ENCODE results near the gene CCN6. TPM values are rescaled to one million over a fixed set of nuclear protein-coding genes. Genes with fewer than 3 reads are reported as not detected.

The CCN6 gene
- total RNA-seq, 1 experiment from 2014 or later, result not detected

- TF ChIP-seq CTCF (conservative IDR thresholded peaks at IDR 0.05), result no peak
- no peak overlapping the region for H3K4me3 Mint-ChIP-seq
Measured at GRCh38 chr6:112007254-112007653, 46.6 kb upstream of the CCN6 start.

More at GRCh38 chr6:112007254-112007653, 46.6 kb upstream of the CCN6 start:
- Histone ChIP-seq H3K79me1 (ENCODE audit: insufficient read depth, low read depth, low read length, poor library complexity, severe bottlenecking) (no peaks in the 10 kb centered on the region), H3K4ac (ENCODE audit: low read depth, low read length) (no peak overlapping the region), H3T11ph (ENCODE audit: low read length) (no peak overlapping the region), H3K27me3 (ENCODE audit: insufficient read depth, low read length) (no peaks in the 10 kb centered on the region), H4K91ac (ENCODE audit: insufficient read length, low read depth, low read length) (no peak overlapping the region), H2AFZ (ENCODE audit: low read length) (no peak overlapping the region), H3K56ac (ENCODE audit: insufficient read length, low read depth, low read length) (no peak overlapping the region), H3K79me2 (ENCODE audit: insufficient read depth, low read length) (no peaks in the 10 kb centered on the region), H3K9ac (ENCODE audit: extremely low read depth, insufficient read length, low read length) (no peak overlapping the region), H3K23me2 (ENCODE audit: insufficient read length, low read depth, low read length, poor library complexity, severe bottlenecking) (no peaks in the 10 kb centered on the region), H3K23ac (ENCODE audit: insufficient read length, low read depth, low read length) (no peak overlapping the region), H3K18ac (ENCODE audit: insufficient read length, low read depth, low read length) (no peak overlapping the region), H3K14ac (ENCODE audit: insufficient read depth, low read length) (no peak overlapping the region), H4K5ac (ENCODE audit: insufficient read length, low read depth, low read length) (no peak overlapping the region), H3K4me1 (ENCODE audit: insufficient read depth, low read length) (no peaks in the 10 kb centered on the region), H2BK5ac (ENCODE audit: insufficient read length, low read length) (no peak overlapping the region), H2AK5ac (ENCODE audit: insufficient read length, low read length) (no peak overlapping the region), H3K27ac (ENCODE audit: insufficient read length, low read depth, low read length) (no peak overlapping the region), H4K20me1 (ENCODE audit: control insufficient read depth, insufficient read depth, insufficient read length) (no peaks in the 10 kb centered on the region), H3K9me3 (ENCODE audit: control insufficient read depth, low read depth, low read length) (no peaks in the 10 kb centered on the region), H2BK15ac (ENCODE audit: low read depth, low read length) (no peak overlapping the region), H2BK12ac (ENCODE audit: insufficient read length, low read depth, low read length) (no peak overlapping the region), H2BK120ac (ENCODE audit: low read depth, low read length, poor library complexity, severe bottlenecking) (no peak overlapping the region), H4K8ac (replicated peaks; ENCODE audit: insufficient read length, low read depth, low read length) (no peak overlapping the region), H3K4me2 (ENCODE audit: insufficient read depth, insufficient read length, low read length) (no peak overlapping the region), H2BK20ac (ENCODE audit: low read depth, low read length, poor library complexity, severe bottlenecking) (no peak overlapping the region)
- H3K9me3 Mint-ChIP-seq, result no peaks in the 10 kb centered on the region
- no peak for DNase-seq
- no CpG with 5 or more reads among the region's 2 CpGs for WGBS (ENCODE audit: extremely low coverage, insufficient read length, low lambda C conversion rate)
- H3K4me1 Mint-ChIP-seq, result peaks cover 0 to 8% of the 10 kb centered on the region in 2 experiments; a peak in 2 of 4 replicates
- H3K36me3 Mint-ChIP-seq (ENCODE audit: insufficient read depth in 1 of 3, low read depth in 3 of 3), result no peaks in the 10 kb centered on the region
- no peak overlapping the region; a peak in 1 of 7 replicates for H3K27ac Mint-ChIP-seq
- H3K27me3 Mint-ChIP-seq (ENCODE audit: low read depth), result peaks cover 3% of the 10 kb centered on the region
